Activated naive CD4-positive, alpha-beta T cell treated with anti-CD3 and anti-CD28 coated beads, Interleukin-2, amount 50 U/mL, for 24 hours (primary cell): ENCODE measurements around the gene PARN.

ENCODE experiments used
- H3K27ac Mint-ChIP-seq: one replicate; pipeline ENCODE4 v1.8.0; 2021; ENCODE audit warnings: mild to moderate bottlenecking, mixed read lengths
- H3K27me3 Mint-ChIP-seq: one replicate; pipeline ENCODE4 v1.8.0; 2021; ENCODE audit warnings: mixed read lengths
- H3K36me3 Mint-ChIP-seq: one replicate; pipeline ENCODE4 v1.8.0; 2021; ENCODE audit warnings: mixed read lengths
- H3K4me1 Mint-ChIP-seq: one replicate; pipeline ENCODE4 v1.8.0; 2021; ENCODE audit warnings: mixed read lengths
- H3K4me3 Mint-ChIP-seq: one replicate; pipeline ENCODE4 v1.8.0; 2021; ENCODE audit warnings: mild to moderate bottlenecking, mixed read lengths
- H3K9me3 Mint-ChIP-seq: one replicate; pipeline ENCODE4 v1.8.0; 2021; ENCODE audit warnings: mixed read lengths

Gene PARN

GRCh38 chr16:14491861-14492529 lies 138.1 kb downstream of the PARN start:
- Mint-ChIP-seq H3K4me3 (no peak overlapping the region), H3K27ac (peak overlapping the region; percentile 63), H3K4me1 (peaks cover 69% of the 10 kb centered on the region), H3K27me3 (no peaks in the 10 kb centered on the region), H3K36me3 (peaks cover 3% of the 10 kb centered on the region), H3K9me3 (no peaks in the 10 kb centered on the region)

- no peaks in the 10 kb centered on the region for H3K27me3 Mint-ChIP-seq
- peaks cover 52% of the 10 kb centered on the region for H3K4me1 Mint-ChIP-seq
- peaks cover under 1% of the 10 kb centered on the region for H3K36me3 Mint-ChIP-seq
- H3K27ac Mint-ChIP-seq = no peak overlapping the region
- H3K4me3 Mint-ChIP-seq = no peak overlapping the region
- no peaks in the 10 kb centered on the region for H3K9me3 Mint-ChIP-seq
These were observed 139.8 kb downstream of the PARN start for GRCh38 chr16:14490235-14490634.

- no peak overlapping the region for H3K27ac Mint-ChIP-seq
These were observed 140.6 kb downstream of the PARN start for GRCh38 chr16:14489460-14489859.

GRCh38 chr16:14487579-14487978 lies 142.5 kb downstream of the PARN start:
- H3K4me3 Mint-ChIP-seq = peak overlapping the region; percentile 49
- no peaks in the 10 kb centered on the region for H3K27me3 Mint-ChIP-seq
- H3K9me3 Mint-ChIP-seq = no peaks in the 10 kb centered on the region
- no peak overlapping the region for H3K27ac Mint-ChIP-seq
- peaks cover 2% of the 10 kb centered on the region for H3K36me3 Mint-ChIP-seq
- peaks cover 41% of the 10 kb centered on the region for H3K4me1 Mint-ChIP-seq

More at GRCh38 chr16:14489460-14489859, 140.6 kb downstream of the PARN start:
- Mint-ChIP-seq H3K4me3 (no peak overlapping the region), H3K27me3 (no peaks in the 10 kb centered on the region), H3K4me1 (peaks cover 52% of the 10 kb centered on the region), H3K36me3 (no peaks in the 10 kb centered on the region), H3K9me3 (no peaks in the 10 kb centered on the region)

- H3K9me3 Mint-ChIP-seq = no peaks in the 10 kb centered on the region
These were observed 143.3 kb downstream of the PARN start for GRCh38 chr16:14486520-14487303.

GRCh38 chr16:14485811-14486519 lies 144.1 kb downstream of the PARN start:
- Mint-ChIP-seq H3K36me3 (peaks cover 15% of the 10 kb centered on the region), H3K27ac (no peak overlapping the region), H3K27me3 (no peaks in the 10 kb centered on the region), H3K9me3 (no peaks in the 10 kb centered on the region), H3K4me1 (peaks cover 27% of the 10 kb centered on the region), H3K4me3 (no peak overlapping the region)

More at GRCh38 chr16:14486520-14487303, 143.3 kb downstream of the PARN start:
- Mint-ChIP-seq H3K27ac (no peak overlapping the region), H3K27me3 (no peaks in the 10 kb centered on the region), H3K4me3 (no peak overlapping the region), H3K4me1 (peaks cover 33% of the 10 kb centered on the region), H3K36me3 (peaks cover 8% of the 10 kb centered on the region)

- peaks cover 3% of the 10 kb centered on the region for H3K9me3 Mint-ChIP-seq
- H3K36me3 Mint-ChIP-seq = peaks cover 18% of the 10 kb centered on the region
- no peak overlapping the region for H3K4me3 Mint-ChIP-seq
- no peaks in the 10 kb centered on the region for H3K27me3 Mint-ChIP-seq
- H3K27ac Mint-ChIP-seq = no peak overlapping the region
- H3K4me1 Mint-ChIP-seq = peaks cover 25% of the 10 kb centered on the region
These were observed 144.9 kb downstream of the PARN start for GRCh38 chr16:14485121-14485551.

- peaks cover 26% of the 10 kb centered on the region for H3K36me3 Mint-ChIP-seq
- H3K4me1 Mint-ChIP-seq = peaks cover 18% of the 10 kb centered on the region
- no peaks in the 10 kb centered on the region for H3K27me3 Mint-ChIP-seq
- no peak overlapping the region for H3K27ac Mint-ChIP-seq
- peaks cover 4% of the 10 kb centered on the region for H3K9me3 Mint-ChIP-seq
- no peak overlapping the region for H3K4me3 Mint-ChIP-seq
These were observed 146.2 kb downstream of the PARN start for GRCh38 chr16:14483819-14484385.

GRCh38 chr16:14476183-14476582 lies 153.9 kb downstream of the PARN start:
- H3K9me3 Mint-ChIP-seq = peaks cover 4% of the 10 kb centered on the region

GRCh38 chr16:14475370-14476139 lies 154.5 kb downstream of the PARN start:
- H3K27ac Mint-ChIP-seq = no peak overlapping the region
- H3K36me3 Mint-ChIP-seq = peaks cover 27% of the 10 kb centered on the region

More at GRCh38 chr16:14476183-14476582, 153.9 kb downstream of the PARN start:
- H3K4me1 Mint-ChIP-seq = no peaks in the 10 kb centered on the region
- H3K36me3 Mint-ChIP-seq = peaks cover 29% of the 10 kb centered on the region
- H3K27me3 Mint-ChIP-seq = no peaks in the 10 kb centered on the region
- H3K4me3 Mint-ChIP-seq = no peak overlapping the region
- H3K27ac Mint-ChIP-seq = no peak overlapping the region

GRCh38 chr16:14473488-14473887 lies 156.6 kb downstream of the PARN start:
- Mint-ChIP-seq H3K4me3 (no peak overlapping the region), H3K9me3 (no peaks in the 10 kb centered on the region), H3K4me1 (no peaks in the 10 kb centered on the region), H3K27me3 (no peaks in the 10 kb centered on the region), H3K27ac (no peak overlapping the region), H3K36me3 (peaks cover 19% of the 10 kb centered on the region)

More at GRCh38 chr16:14475370-14476139, 154.5 kb downstream of the PARN start:
- H3K9me3 Mint-ChIP-seq = peaks cover 4% of the 10 kb centered on the region
- no peak overlapping the region for H3K4me3 Mint-ChIP-seq
- no peaks in the 10 kb centered on the region for H3K4me1 Mint-ChIP-seq
- H3K27me3 Mint-ChIP-seq = no peaks in the 10 kb centered on the region

- Mint-ChIP-seq H3K9me3 (no peaks in the 10 kb centered on the region), H3K4me1 (no peaks in the 10 kb centered on the region), H3K4me3 (no peak overlapping the region), H3K36me3 (peaks cover 22% of the 10 kb centered on the region), H3K27me3 (no peaks in the 10 kb centered on the region), H3K27ac (no peak overlapping the region)
These were observed 157.7 kb downstream of the PARN start for GRCh38 chr16:14472357-14472756.

- H3K36me3 Mint-ChIP-seq = peaks cover 24% of the 10 kb centered on the region
- H3K27ac Mint-ChIP-seq = no peak overlapping the region
- no peak overlapping the region for H3K4me3 Mint-ChIP-seq
- H3K27me3 Mint-ChIP-seq = no peaks in the 10 kb centered on the region
- H3K4me1 Mint-ChIP-seq = no peaks in the 10 kb centered on the region
- H3K9me3 Mint-ChIP-seq = no peaks in the 10 kb centered on the region
These were observed 159.3 kb downstream of the PARN start for GRCh38 chr16:14470788-14471187.

- H3K9me3 Mint-ChIP-seq = peaks cover 5% of the 10 kb centered on the region
- H3K27ac Mint-ChIP-seq = no peak overlapping the region
- peaks cover 41% of the 10 kb centered on the region for H3K36me3 Mint-ChIP-seq
- no peaks in the 10 kb centered on the region for H3K27me3 Mint-ChIP-seq
- H3K4me3 Mint-ChIP-seq = no peak overlapping the region
- peaks cover 14% of the 10 kb centered on the region for H3K4me1 Mint-ChIP-seq
These were observed 164.3 kb downstream of the PARN start for GRCh38 chr16:14465799-14466198.

GRCh38 chr16:14464796-14465195 lies 165.3 kb downstream of the PARN start:
- H3K4me3 Mint-ChIP-seq = no peak overlapping the region
- no peak overlapping the region for H3K27ac Mint-ChIP-seq
- peaks cover 5% of the 10 kb centered on the region for H3K9me3 Mint-ChIP-seq
- peaks cover 14% of the 10 kb centered on the region for H3K4me1 Mint-ChIP-seq
- no peaks in the 10 kb centered on the region for H3K27me3 Mint-ChIP-seq
- H3K36me3 Mint-ChIP-seq = peaks cover 41% of the 10 kb centered on the region
